BJ (cell line): Measurements from ENCODE around the gene SPECC1L. TPM values are rescaled to one million over a fixed set of nuclear protein-coding genes. Genes with fewer than 3 reads are reported as not detected.
A peak's percentile ranks its signal among the peaks of the same experiment; 100 is the strongest.
"Not testable (repeated sequence)": the region's sequence is repeated elsewhere in the genome, so short reads cannot be mapped to it uniquely, and the experiment has no call there.

Experiments
- CTCF ChIA-PET: fragments of 350-600 bp; formaldehyde crosslinking; extraction: SDS; loops from one replicate; lab custom pipeline; 2021; ENCODE audit warnings: antibody characterized with exemption, inconsistent platforms; lab: Yijun Ruan, JAX
- POLR2A ChIA-PET: fragments of 300-600 bp; sonication (Branson Sonifier 250); formaldehyde crosslinking; extraction: SDS; loops from one replicate; lab custom pipeline; 2021; ENCODE audit warnings: antibody characterized with exemption; lab: Charles Lee
- DNase-seq: peaks from one replicate; pipeline ENCODE4 v3.0.0-alpha.2; 2011; ENCODE audit warnings: low read depth
- H3K27me3 ChIP-seq: 2 replicates; pipeline ENCODE4 v1.6.0; 2011; ENCODE audit warnings: low read length; ENCODE audit not compliant: control insufficient read depth, insufficient read depth
- H3K36me3 ChIP-seq: 2 replicates; pipeline ENCODE4 v1.5.1; 2011; ENCODE audit warnings: low read length; ENCODE audit not compliant: control insufficient read depth, insufficient read depth
- H3K4me3 ChIP-seq: 2 replicates; pipeline ENCODE4 v1.5.1; 2011; ENCODE audit warnings: low read depth, mild to moderate bottlenecking, control low read depth, low read length
- CTCF ChIP-seq: IDR thresholded peaks from 2 replicates; pipeline ENCODE4 v1.5.1; 2011; ENCODE audit warnings: low read depth, mild to moderate bottlenecking, control low read depth, inconsistent platforms, low read length, moderate library complexity; ENCODE audit not compliant: insufficient read depth
- polyA plus RNA-seq: library from polyadenylated mRNA; depleted of rRNA; stranded (reverse); fragments of >200 nt; gene quantifications from 2 replicates; pipeline ENCODE4 v1.2.3, GENCODE V29; 2011

Gene SPECC1L
- polyA plus RNA-seq, 1 experiment = 35.1 TPM

GRCh38 chr22:24285245-24285644 lies 14.6 kb downstream of the SPECC1L start:
- Histone ChIP-seq H3K4me3 (no peak overlapping the region), H3K36me3 (no peaks in the 10 kb centered on the region), H3K27me3 (no peaks in the 10 kb centered on the region)
- no peak for TF ChIP-seq CTCF
- no peak for DNase-seq
- ChIA-PET POLR2A (no interaction called here), CTCF (interaction anchor here (1.4 kb wide), 1 partner anchor 96 kb away, joined by 6 read pairs; no protein-coding TSS in a partner anchor)

GRCh38 chr22:24287212-24287611 lies 16.6 kb downstream of the SPECC1L start:
- H3K27me3 ChIP-seq, CTCF ChIA-PET, POLR2A ChIA-PET, DNase-seq, H3K36me3 ChIP-seq, H3K4me3 ChIP-seq: not testable (repeated sequence)

- POLR2A ChIA-PET, DNase-seq, H3K36me3 ChIP-seq, H3K4me3 ChIP-seq, H3K27me3 ChIP-seq: not testable (repeated sequence)
- CTCF ChIA-PET = interaction anchor here (0.8 to 1.6 kb wide), 2 partner anchors 13 to 238 kb away, joined by 3 to 4 read pairs; no protein-coding TSS in a partner anchor
These were observed 17.2 kb downstream of the SPECC1L start for GRCh38 chr22:24287801-24288200.

- TF ChIP-seq CTCF = no peak
- ChIA-PET CTCF (interaction anchor here (0.6 to 1.6 kb wide), 4 partner anchors 10 to 468 kb away, joined by 3 to 4 read pairs (median 3); no protein-coding TSS in a partner anchor), POLR2A (no interaction called here)
- H3K36me3 ChIP-seq = no peaks in the 10 kb centered on the region
- H3K4me3 ChIP-seq = no peak overlapping the region
- no peaks in the 10 kb centered on the region for H3K27me3 ChIP-seq
- peak; percentile 93 for DNase-seq
These were observed 18.5 kb downstream of the SPECC1L start for GRCh38 chr22:24289114-24289513.

- no peak overlapping the region for H3K4me3 ChIP-seq
- H3K36me3 ChIP-seq = no peaks in the 10 kb centered on the region
- TF ChIP-seq CTCF = no peak
- POLR2A ChIA-PET = no interaction called here
- H3K27me3 ChIP-seq = no peaks in the 10 kb centered on the region
- CTCF ChIA-PET = interaction anchor here (1.0 to 1.5 kb wide), 2 partner anchors 9 to 468 kb away, joined by 3 read pairs; no protein-coding TSS in a partner anchor
- no peak for DNase-seq
These were observed 19.1 kb downstream of the SPECC1L start for GRCh38 chr22:24289741-24290163.

GRCh38 chr22:24290459-24290858 lies 19.8 kb downstream of the SPECC1L start:
- TF ChIP-seq CTCF = no peak
- ChIA-PET POLR2A (no interaction called here), CTCF (interaction anchor here (1.5 kb wide), 1 partner anchor 8 kb away, joined by 3 read pairs; no protein-coding TSS in a partner anchor)
- Histone ChIP-seq H3K36me3 (no peaks in the 10 kb centered on the region), H3K27me3 (no peaks in the 10 kb centered on the region), H3K4me3 (no peak overlapping the region)
- DNase-seq = no peak
